Neural cell (in vitro differentiated cells): ENCODE data around the gene CDH20.

Experiments
- EP300 ChIP-seq: fragments of 450-650 bp; conservative IDR thresholded peaks from 2 replicates; pipeline ENCODE4 v1.6.1; 2014; ENCODE audit warnings: antibody characterized with exemption, mild to moderate bottlenecking, moderate library complexity; ENCODE audit not compliant: poor library complexity, severe bottlenecking
- EZH2 ChIP-seq: fragments of 200-600, 300-800 bp; shearing (Covaris generic), sonication (generic); IDR thresholded peaks from 2 replicates; pipeline ENCODE4 v1.6.1; 2014; ENCODE audit warnings: antibody characterized with exemption, low read length, borderline replicate concordance, mild to moderate bottlenecking; ENCODE audit not compliant: insufficient read depth, poor library complexity, severe bottlenecking
- POLR2AphosphoS5 ChIP-seq: IDR thresholded peaks from 2 replicates; pipeline ENCODE4 v1.6.1; 2012
- RAD21 ChIP-seq: fragments of 450-650 bp; conservative IDR thresholded peaks from 2 replicates; pipeline ENCODE4 v1.6.1; 2014; ENCODE audit warnings: antibody characterized with exemption, mild to moderate bottlenecking, moderate library complexity
- TF ChIP-seq, protein P1 (sequence below): fragments of 450-650 bp; IDR thresholded peaks from 2 replicates; pipeline ENCODE4 v1.5.1; 2014; ENCODE audit warnings: antibody characterized with exemption, mild to moderate bottlenecking, moderate library complexity; ENCODE audit not compliant: poor library complexity, severe bottlenecking
- TF ChIP-seq, protein P2 (sequence below): IDR thresholded peaks from 2 replicates; pipeline ENCODE4 v1.6.1; 2012; ENCODE audit warnings: borderline replicate concordance

- TF ChIP-seq EZH2 = no peak
- TF ChIP-seq, protein P1, sequence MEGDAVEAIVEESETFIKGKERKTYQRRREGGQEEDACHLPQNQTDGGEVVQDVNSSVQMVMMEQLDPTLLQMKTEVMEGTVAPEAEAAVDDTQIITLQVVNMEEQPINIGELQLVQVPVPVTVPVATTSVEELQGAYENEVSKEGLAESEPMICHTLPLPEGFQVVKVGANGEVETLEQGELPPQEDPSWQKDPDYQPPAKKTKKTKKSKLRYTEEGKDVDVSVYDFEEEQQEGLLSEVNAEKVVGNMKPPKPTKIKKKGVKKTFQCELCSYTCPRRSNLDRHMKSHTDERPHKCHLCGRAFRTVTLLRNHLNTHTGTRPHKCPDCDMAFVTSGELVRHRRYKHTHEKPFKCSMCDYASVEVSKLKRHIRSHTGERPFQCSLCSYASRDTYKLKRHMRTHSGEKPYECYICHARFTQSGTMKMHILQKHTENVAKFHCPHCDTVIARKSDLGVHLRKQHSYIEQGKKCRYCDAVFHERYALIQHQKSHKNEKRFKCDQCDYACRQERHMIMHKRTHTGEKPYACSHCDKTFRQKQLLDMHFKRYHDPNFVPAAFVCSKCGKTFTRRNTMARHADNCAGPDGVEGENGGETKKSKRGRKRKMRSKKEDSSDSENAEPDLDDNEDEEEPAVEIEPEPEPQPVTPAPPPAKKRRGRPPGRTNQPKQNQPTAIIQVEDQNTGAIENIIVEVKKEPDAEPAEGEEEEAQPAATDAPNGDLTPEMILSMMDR = no peak
- no peak for TF ChIP-seq POLR2AphosphoS5
- TF ChIP-seq, protein P2, sequence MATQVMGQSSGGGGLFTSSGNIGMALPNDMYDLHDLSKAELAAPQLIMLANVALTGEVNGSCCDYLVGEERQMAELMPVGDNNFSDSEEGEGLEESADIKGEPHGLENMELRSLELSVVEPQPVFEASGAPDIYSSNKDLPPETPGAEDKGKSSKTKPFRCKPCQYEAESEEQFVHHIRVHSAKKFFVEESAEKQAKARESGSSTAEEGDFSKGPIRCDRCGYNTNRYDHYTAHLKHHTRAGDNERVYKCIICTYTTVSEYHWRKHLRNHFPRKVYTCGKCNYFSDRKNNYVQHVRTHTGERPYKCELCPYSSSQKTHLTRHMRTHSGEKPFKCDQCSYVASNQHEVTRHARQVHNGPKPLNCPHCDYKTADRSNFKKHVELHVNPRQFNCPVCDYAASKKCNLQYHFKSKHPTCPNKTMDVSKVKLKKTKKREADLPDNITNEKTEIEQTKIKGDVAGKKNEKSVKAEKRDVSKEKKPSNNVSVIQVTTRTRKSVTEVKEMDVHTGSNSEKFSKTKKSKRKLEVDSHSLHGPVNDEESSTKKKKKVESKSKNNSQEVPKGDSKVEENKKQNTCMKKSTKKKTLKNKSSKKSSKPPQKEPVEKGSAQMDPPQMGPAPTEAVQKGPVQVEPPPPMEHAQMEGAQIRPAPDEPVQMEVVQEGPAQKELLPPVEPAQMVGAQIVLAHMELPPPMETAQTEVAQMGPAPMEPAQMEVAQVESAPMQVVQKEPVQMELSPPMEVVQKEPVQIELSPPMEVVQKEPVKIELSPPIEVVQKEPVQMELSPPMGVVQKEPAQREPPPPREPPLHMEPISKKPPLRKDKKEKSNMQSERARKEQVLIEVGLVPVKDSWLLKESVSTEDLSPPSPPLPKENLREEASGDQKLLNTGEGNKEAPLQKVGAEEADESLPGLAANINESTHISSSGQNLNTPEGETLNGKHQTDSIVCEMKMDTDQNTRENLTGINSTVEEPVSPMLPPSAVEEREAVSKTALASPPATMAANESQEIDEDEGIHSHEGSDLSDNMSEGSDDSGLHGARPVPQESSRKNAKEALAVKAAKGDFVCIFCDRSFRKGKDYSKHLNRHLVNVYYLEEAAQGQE = no peak
- no peak for TF ChIP-seq EP300
- TF ChIP-seq RAD21 = no peak
Observed at GRCh38 chr18:61475931-61476330, 142.7 kb downstream of the CDH20 start.
